ENCODE results near the gene PNPLA4.

The PNPLA4 gene

DNA sequence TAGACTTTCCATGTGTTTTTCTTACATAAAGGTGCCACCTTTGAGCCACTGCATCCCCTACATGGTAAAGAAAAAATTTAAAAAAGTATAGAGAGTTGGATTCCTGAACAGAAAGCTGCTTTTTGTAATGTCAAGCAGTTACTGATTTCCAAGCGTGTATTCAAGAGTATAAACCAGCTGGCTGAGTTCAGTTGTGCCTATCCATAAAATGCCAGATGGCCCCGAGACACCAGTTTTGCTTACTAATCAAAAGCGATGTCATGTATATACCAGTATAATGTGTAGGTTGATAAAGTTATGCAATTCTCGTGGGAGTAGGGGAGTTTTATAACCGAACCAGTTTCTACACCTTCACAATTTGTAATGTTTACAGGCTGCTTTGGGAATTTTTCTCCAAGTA is 26.2 kb upstream of the PNPLA4 start:
- Mint-ChIP-seq H3K36me3 (ENCODE audit: low read depth) (no peaks in the 10 kb centered on the region), H3K9me3 (peaks cover 13% of the 10 kb centered on the region), H3K4me1 (no peaks in the 10 kb centered on the region), H3K27ac (no peak overlapping the region), H3K4me3 (no peak overlapping the region), H3K27me3 (ENCODE audit: low read depth, poor library complexity) (peaks cover 19% of the 10 kb centered on the region)
- TF ChIP-seq, protein P1, sequence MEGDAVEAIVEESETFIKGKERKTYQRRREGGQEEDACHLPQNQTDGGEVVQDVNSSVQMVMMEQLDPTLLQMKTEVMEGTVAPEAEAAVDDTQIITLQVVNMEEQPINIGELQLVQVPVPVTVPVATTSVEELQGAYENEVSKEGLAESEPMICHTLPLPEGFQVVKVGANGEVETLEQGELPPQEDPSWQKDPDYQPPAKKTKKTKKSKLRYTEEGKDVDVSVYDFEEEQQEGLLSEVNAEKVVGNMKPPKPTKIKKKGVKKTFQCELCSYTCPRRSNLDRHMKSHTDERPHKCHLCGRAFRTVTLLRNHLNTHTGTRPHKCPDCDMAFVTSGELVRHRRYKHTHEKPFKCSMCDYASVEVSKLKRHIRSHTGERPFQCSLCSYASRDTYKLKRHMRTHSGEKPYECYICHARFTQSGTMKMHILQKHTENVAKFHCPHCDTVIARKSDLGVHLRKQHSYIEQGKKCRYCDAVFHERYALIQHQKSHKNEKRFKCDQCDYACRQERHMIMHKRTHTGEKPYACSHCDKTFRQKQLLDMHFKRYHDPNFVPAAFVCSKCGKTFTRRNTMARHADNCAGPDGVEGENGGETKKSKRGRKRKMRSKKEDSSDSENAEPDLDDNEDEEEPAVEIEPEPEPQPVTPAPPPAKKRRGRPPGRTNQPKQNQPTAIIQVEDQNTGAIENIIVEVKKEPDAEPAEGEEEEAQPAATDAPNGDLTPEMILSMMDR (IDR thresholded peaks at IDR 0.05): no peak
- no peak for DNase-seq

DNA sequence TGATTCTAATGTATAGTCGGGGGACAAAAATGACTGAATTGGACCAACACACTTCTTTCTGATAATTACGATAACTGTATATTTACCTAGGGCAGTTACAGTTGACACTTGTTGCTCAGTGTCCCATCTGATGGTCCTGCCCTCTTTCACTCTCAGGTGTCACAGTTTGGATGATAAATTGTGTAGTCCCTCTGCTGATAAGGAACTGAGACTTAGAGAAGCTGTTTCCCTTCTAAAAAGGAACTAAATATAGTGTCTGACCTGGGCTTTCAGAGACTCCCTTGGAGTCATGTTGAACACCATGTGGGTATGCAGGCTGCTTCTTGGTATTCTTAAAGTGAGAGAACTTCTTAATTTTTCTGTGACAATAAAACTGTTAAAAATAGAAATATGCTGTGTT is 23.7 kb upstream of the PNPLA4 start:
- Mint-ChIP-seq H3K4me3 (no peak overlapping the region), H3K4me1 (no peaks in the 10 kb centered on the region), H3K27ac (no peak overlapping the region), H3K27me3 (ENCODE audit: low read depth, poor library complexity) (peaks cover 16% of the 10 kb centered on the region), H3K36me3 (ENCODE audit: low read depth) (no peaks in the 10 kb centered on the region), H3K9me3 (no peaks in the 10 kb centered on the region)
- TF ChIP-seq, protein P1 (IDR thresholded peaks at IDR 0.05): no peak
- no peak for DNase-seq

DNA sequence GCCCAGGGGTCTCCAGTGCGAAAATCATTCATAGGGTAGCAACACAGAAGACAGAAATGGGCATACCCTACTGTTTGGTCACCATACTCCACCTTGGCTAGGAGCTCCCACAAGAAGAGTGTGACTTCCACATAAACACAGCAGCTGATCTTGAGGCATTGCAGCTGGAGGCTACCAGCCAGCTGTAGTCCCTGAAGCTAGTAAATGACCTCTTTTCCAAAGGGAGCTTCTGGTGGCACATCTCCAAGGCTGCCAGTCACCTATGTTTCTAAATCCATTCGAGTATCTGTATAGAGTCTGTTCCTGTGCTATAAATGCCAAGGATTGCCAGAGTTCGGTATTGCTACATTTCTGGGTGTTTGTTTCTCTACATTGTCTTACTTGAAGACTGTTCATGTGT is 21.3 kb upstream of the PNPLA4 start:
- H3K36me3 Mint-ChIP-seq (ENCODE audit: low read depth): no peaks in the 10 kb centered on the region

DNA sequence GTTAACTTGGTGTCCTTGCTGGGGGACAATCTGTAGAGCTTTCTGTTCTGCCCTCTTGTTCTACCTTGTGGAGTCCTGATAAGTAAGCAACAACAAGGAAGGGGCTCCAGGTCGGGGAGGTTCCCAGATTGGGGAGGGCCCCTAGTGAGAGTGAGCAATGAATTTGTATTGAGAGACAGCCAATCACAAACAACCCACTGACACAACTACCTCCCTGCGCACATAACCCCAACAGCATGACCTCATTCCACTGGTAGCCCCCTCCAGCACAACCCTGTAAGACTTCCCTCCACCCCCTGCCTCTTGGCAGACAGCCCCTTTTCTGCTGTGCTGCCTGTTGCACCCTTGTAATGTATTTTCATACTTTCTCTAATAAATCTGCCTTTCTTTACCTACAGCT is 19.7 kb upstream of the PNPLA4 start:
- Mint-ChIP-seq H3K9me3 (no peaks in the 10 kb centered on the region), H3K4me1 (no peaks in the 10 kb centered on the region), H3K27ac (no peak overlapping the region), H3K36me3 (ENCODE audit: low read depth) (no peaks in the 10 kb centered on the region), H3K27me3 (ENCODE audit: low read depth, poor library complexity) (peaks cover 3% of the 10 kb centered on the region), H3K4me3 (no peak overlapping the region)
- TF ChIP-seq, protein P1 (IDR thresholded peaks at IDR 0.05): no peak
- no peak for DNase-seq

More for the DNA sequence above, 21.3 kb upstream of the PNPLA4 start:
- Mint-ChIP-seq H3K4me1 (no peaks in the 10 kb centered on the region), H3K9me3 (no peaks in the 10 kb centered on the region), H3K4me3 (no peak overlapping the region), H3K27me3 (ENCODE audit: low read depth, poor library complexity) (peaks cover 11% of the 10 kb centered on the region), H3K27ac (no peak overlapping the region)
- TF ChIP-seq, protein P1 (IDR thresholded peaks at IDR 0.05): no peak
- DNase-seq: no peak

DNA sequence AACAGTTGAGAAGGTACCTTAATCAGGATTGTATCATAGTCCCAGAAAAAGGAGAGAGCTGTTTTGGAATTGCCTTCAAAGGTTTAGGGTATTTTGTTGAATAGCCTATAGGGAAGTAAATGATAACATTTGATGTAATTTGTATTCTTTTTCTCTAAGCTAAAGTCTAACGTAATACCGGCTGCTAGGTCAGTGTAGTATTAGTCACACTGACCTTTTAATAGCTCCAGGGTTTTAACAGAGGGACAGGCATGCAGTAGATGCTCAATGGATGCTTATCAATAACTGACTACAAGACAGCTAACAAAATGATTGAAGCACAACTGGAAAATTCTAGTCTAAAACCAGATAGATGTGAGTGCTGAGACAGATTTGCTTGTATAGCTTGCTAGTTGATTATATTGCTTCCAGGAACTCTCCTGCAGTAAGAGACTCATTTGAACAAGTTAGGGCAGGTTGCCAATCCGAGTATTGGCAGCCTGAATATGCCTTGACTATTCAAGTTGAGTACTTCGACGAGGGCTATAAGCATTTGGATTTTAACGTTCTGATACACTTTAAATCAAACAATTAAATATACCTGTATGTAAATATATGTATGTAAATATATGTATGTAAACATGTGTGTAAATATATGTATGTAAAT is 16.5 kb upstream of the PNPLA4 start:
- Mint-ChIP-seq H3K4me1 (no peaks in the 10 kb centered on the region), H3K9me3 (no peaks in the 10 kb centered on the region), H3K36me3 (ENCODE audit: low read depth) (no peaks in the 10 kb centered on the region), H3K27ac (no peak overlapping the region), H3K27me3 (ENCODE audit: low read depth, poor library complexity) (peaks cover 6% of the 10 kb centered on the region), H3K4me3 (no peak overlapping the region)
- TF ChIP-seq, protein P1 (IDR thresholded peaks at IDR 0.05): no peak
- DNase-seq: no peak

DNA sequence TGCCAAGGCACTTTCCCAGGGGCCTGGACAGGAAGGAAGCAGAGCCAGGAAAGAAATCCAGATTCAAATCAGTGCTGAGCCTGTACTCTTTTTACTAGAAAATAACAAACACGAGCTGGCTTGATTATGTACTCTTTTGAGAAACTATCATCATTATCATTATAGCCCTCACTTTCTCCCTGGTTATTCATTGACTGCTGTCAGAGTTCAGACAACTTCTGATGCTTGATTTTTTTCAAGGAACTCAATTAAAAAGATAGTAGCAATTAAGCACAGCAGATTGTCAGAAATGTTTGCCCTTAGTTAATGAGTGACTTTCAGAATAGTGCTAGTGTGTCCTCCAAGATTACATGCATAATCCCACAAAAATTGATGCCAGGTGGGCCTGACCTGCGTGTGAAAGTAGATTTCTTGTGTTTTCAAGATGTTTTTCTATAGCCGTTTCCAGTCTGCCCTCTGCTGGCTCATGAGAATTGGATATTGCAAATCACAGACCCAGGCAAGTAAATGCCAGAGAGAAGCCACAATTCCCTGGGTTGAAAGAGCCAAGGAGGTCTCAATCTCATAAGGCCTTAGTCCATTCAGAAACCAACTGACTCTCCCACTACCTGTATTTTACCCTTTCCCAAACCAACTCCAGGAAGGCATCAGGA is 14.3 kb upstream of the PNPLA4 start:
- Mint-ChIP-seq H3K27me3 (ENCODE audit: low read depth, poor library complexity) (peaks cover 6% of the 10 kb centered on the region), H3K4me1 (no peaks in the 10 kb centered on the region), H3K27ac (no peak overlapping the region), H3K9me3 (no peaks in the 10 kb centered on the region), H3K36me3 (ENCODE audit: low read depth) (no peaks in the 10 kb centered on the region), H3K4me3 (no peak overlapping the region)
- TF ChIP-seq, protein P1 (IDR thresholded peaks at IDR 0.05): peak; percentile 37
- DNase-seq: peak; percentile 8

Measured in nephron progenitor cell (in vitro differentiated cells).